Hematopoietic multipotent progenitor cell treated with erythropoietin and hydrocortisone succinate and interleukin-3 and kit ligand, for 8 days (in vitro differentiated cells): Measurements from ENCODE around the gene EI24.
"Not testable (repeated sequence)": the region's sequence is repeated elsewhere in the genome, so short reads cannot be mapped to it uniquely, and the experiment has no call there.

Experiments
- DNase-seq: peaks from one replicate; pipeline ENCODE4 v3.0.0-alpha.2; 2015

Gene EI24

GRCh38 chr11:125568970-125569914 is at the start of gene EI24:
TSS of gene EI24 (plus strand) at chr11:125569477. CDS start at chr11:125572528, 3,051 bp downstream.
- peak; percentile 92 for DNase-seq

- no peak for DNase-seq
Measured at GRCh38 chr11:125519860-125520834, 49.1 kb upstream of the EI24 start.

GRCh38 chr11:125525303-125525702 is 44.0 kb upstream of the EI24 start:
- peak; percentile 6 for DNase-seq

DNA sequence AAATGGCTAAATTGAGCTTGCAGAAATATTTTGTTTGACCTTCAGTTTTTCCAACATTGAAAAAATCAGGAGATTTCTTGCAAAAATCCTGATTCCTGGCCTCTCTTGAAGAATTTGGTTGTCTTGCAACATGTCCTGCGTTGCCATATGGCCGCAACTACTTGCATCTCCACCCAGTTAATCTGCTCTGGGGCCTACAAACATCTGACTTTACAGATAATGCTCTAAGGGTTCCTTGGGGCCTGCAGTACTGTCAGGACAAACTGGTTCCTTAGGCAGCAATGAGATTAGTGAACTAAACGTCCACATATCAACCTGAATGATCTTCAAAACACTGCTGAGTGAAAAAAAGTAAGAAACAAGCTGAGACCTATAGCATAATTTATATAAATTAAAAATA is 36.6 kb upstream of the EI24 start:
- peak; percentile 75 for DNase-seq

DNA sequence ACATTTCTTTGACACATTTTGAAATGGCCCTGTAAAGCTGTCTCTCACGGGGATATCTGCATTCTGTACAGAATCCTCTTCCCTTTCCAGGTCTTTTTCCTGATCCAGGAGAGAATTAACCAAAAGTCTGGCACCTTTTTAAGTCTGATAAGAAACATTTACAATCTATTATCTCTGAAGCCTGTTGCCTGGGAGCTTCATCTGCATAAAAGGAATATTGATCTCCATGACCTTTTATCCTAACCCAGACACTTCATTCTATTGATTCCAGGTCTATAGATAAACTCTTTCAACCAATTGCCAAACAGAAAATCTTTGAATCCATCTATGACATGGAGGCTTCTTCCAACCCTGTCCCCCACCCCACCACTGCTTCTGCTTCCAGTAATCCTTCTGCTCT is 33.7 kb upstream of the EI24 start:
- no peak for DNase-seq

GRCh38 chr11:125536834-125537233 is 32.4 kb upstream of the EI24 start:
- DNase-seq: not testable (repeated sequence)

- DNase-seq: no peak
Measured at GRCh38 chr11:125542709-125543108, 26.6 kb upstream of the EI24 start.

GRCh38 chr11:125550780-125551179 is 18.5 kb upstream of the EI24 start:
- no peak for DNase-seq

- DNase-seq: no peak
Measured at GRCh38 chr11:125551835-125552342, 17.4 kb upstream of the EI24 start.

DNA sequence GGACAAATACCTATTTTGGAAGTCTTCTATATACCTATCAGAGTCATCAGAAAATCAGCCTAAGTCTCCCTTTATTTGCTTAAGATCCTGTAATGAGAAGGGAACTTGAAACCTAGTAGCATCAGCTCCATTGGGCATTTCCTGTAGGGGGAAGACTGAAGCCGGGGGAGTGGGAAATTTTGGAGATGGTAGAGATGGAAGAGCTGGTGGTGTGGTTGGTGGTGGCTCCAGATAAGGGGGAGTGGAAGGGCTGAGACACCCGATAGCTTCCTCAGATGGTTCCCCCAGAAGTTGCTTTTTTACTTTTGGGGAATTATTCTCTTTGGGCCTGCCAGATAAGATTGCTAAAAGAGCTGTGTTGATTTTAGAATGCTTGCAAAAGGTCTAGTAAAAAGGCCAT is 16.4 kb upstream of the EI24 start:
- DNase-seq: no peak

DNA sequence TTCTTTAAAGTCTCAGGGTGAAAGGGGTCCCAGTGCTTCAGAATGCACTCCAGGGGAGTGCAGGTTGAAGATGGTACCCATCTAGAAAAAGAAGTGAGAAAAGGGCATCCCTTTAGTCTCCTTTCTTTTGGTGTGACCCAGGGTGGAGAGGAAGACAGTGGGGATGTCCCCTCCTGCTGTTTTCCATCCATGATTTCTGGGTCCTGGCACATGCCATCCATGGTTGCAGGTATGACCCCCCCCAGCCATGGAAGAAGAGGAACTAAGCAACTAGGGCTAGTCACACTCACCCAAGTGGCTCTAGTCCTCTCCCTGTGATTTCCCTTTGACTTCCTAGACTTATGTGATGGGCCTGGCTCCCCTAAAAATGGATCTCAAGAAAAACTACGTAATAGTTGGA is 15.9 kb upstream of the EI24 start:
- no peak for DNase-seq

DNA sequence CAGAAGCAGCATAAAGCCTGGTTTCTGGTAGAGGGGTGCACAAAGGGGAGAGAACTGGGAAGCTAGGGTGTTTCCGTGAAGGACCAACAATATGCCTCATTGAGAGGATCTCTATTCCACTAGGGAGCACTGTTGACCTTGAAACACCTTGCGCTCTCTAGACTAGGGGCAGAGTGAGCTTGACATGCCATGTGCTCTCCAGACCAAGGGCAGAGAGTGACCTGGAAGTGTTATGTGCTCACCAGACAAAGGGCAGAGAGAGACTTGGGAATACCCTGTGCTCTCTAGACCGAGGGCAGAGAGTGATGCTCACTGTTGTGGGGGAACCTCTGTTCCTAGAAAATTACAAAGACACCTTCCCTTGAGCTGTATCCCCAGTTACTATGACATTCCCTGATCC is 15.2 kb upstream of the EI24 start:
- no peak for DNase-seq

- no peak for DNase-seq
Measured at GRCh38 chr11:125559888-125560287, 9.4 kb upstream of the EI24 start.

DNA sequence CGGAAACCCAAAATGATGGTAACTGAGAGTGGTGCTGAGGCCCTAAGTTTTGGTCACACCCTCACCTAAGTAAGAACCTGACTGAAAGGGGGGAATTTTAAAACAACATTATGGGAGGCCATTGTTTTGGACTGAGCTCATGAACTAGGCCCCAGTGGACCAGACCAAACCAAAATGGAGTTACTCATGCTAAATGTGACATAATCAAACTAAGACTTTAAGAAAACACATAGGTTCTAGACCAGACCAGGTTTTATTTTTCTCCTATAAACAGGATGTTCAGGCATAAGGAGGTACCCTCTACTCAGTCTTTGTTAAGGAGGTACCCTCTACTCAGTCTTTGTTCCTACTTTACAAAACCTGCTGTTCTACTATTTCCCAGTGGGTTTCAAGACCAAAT is 7.4 kb upstream of the EI24 start:
- no peak for DNase-seq

DNA sequence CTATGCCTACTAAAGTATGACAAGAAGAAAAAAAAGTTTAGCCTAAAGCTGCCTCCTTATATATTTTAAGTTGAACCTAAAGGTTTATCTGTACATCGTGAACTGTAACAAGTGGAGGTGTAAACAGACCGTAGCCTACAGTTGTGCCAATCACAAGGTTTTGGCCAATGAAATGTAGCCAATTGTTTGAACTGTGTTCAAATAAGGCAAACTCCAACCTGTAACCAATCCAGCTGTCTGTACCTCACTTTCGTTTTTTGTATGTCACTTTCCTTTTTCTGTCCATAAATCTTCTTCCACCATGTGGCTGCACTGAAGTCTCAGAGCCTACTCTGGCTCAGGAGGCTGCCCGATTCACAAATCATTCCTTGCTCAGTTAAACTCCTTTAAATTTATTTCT is 6.8 kb upstream of the EI24 start:
- no peak for DNase-seq

GRCh38 chr11:125564357-125564756 is 4.9 kb upstream of the EI24 start:
- DNase-seq: no peak

- DNase-seq: no peak
Measured at GRCh38 chr11:125566235-125566634, 3.0 kb upstream of the EI24 start.

- peak; percentile 33 for DNase-seq
Measured at GRCh38 chr11:125569915-125570621, 791 bp downstream of the EI24 start.

DNA sequence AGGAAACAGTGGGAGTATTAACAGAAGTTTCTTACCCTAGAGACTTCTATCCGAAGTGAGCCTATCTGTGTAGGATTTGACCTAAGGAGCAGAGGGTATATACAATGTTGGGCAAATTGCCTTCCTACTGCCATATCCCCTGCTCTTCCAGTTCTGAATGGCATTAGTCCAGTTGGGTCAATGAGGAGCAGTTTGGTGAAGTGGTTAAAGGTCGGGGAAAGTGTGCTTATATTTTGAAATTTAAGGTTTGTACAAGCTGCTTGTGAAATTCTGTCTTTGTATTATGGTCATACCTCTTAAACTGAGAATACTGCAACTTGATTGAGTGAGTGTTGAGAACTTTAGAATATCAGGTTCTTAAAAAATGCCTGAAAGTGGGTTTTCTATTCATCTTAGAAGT is 1.7 kb downstream of the EI24 start:
- no peak for DNase-seq

DNA sequence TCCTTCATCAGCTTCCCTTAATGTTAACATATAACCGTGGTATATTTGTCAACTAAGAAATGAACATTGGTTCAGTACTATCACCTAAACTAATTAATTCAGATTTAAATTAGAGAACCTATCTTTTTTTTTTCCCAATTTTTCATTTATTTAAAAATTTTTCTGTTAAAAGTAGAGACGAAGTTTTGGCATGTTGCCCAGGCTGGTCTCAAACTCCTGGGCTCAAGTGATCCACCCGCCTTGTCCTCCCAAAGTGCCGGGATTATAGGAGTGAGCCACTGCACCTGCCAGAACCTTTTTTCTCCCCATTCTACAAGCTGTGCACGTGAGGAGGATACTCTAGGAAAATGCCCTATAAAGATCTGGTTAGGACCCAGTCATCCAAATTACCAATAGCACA is 3.6 kb downstream of the EI24 start:
- no peak for DNase-seq

GRCh38 chr11:125577181-125577580 is 7.9 kb downstream of the EI24 start:
- DNase-seq: not testable (repeated sequence)

- no peak for DNase-seq
Measured at GRCh38 chr11:125578783-125579182, 9.5 kb downstream of the EI24 start.

GRCh38 chr11:125579811-125580210 is 10.5 kb downstream of the EI24 start:
- no peak for DNase-seq
